GM18520 (cell line): ENCODE measurements around the gene OPRM1.

Experiments used
- ATAC-seq: cut with Tn5 transposase; IDR thresholded peaks from one replicate; pipeline ENCODE4 v1.9.1; 2021; ENCODE audit not compliant: unreplicated experiment

Gene OPRM1

DNA sequence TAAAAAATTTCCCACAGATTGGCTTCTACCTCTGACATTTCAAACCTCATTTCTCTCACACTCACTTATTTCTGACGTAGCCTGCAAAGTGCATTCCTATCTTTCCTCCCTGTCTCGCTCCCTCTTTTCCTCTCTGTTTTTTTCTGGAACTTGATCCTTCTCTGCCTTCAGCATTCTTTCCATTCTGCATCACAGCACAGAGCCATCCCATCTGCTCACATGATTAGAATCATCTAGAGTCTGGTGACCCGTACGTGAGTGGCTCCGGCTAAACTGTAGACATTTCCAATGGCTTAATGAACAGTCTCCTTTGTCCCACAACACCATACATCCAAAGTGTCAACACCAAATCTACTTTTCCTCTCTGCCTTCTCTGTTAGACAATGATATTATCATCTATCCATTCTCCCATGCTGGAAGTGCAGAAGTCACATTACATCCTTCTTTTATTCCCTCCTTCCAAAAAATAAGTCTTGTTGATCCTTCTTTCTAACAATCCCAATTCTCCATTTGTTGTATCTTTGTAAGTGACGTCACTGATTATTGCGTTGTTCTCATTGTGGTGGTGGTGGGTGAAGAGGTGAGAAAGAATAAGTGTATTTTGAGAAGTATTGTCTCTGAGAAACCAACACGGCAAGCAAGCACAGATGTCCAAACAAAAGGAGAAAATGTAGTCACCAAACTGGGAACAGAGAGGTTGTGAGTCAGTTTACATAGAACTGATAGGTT, 41.6 kb downstream of the OPRM1 start:
- no peak for ATAC-seq

DNA sequence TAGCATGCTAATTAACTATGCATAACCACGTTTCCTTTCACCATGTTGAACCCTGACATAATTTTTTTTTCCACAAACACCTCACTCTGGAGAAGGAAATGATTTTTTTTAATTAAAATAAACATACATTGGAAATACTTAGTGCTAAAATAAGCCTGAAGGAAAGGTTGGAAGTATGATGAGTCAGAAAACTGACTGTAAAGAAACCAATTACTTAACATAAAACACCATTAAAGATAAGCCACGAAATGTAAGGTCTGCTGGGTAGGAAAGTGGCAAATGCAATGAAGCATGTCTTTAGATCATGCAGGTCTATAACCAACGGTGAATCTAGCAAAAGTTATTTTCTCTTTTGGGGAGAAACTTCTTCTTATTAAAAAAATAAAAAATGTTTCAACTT, 47.5 kb downstream of the OPRM1 start:
- no peak for ATAC-seq

DNA sequence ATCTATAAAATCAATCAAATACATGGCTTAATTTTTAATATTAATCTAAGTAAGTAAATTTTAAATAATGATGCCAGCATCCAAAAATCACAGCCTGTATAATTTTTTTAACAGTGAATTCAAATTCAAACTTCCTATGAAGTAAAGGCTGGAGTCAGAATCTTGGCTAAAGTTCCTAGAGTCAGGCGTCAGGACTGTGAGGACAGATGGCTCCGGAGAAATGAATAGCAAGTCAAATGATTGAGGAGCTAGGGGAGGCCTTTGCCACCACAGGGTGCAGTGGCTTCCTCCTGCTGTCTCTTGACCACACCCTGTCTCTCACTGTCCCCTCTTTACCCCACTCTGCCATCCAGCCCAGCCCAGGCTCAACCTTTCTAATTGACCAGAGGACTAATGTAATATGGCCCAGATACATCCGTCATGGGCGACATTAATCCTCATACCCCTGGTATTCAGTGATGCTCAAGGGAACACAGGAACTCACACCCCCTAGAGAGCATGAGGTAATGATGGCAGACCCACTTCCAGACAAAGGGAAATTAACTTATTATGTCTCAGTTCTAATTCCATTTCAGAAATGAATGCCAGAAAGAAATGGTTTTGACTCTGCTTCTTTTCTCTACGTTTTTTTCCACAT, 53.4 kb downstream of the OPRM1 start:
- no peak for ATAC-seq

GRCh38 chr6:154093231-154094044, 54.4 kb downstream of the OPRM1 start:
- no peak for ATAC-seq

- ATAC-seq: no peak
Observed at GRCh38 chr6:154095571-154095970, 56.5 kb downstream of the OPRM1 start.

- ATAC-seq: no peak
Observed at GRCh38 chr6:154096316-154096715, 57.3 kb downstream of the OPRM1 start.

DNA sequence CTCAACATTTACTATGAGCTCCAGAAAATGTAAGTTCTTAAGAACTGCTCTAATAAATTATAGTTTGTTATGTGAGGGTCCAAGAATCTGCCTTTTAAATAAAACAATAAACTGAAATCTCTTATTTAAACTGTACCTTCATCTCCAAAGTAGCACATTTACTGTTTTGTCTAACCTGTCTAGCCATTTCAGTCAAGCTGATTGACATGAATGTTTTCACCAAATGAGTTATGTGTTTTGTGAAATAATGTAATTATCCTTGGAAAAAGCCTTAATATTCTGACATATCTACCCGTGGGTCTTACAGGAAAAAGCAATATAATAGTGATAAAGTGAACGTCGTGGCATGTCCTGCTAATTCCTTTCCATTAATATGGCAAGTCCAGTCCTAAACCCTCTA, 57.8 kb downstream of the OPRM1 start:
- ATAC-seq: no peak

DNA sequence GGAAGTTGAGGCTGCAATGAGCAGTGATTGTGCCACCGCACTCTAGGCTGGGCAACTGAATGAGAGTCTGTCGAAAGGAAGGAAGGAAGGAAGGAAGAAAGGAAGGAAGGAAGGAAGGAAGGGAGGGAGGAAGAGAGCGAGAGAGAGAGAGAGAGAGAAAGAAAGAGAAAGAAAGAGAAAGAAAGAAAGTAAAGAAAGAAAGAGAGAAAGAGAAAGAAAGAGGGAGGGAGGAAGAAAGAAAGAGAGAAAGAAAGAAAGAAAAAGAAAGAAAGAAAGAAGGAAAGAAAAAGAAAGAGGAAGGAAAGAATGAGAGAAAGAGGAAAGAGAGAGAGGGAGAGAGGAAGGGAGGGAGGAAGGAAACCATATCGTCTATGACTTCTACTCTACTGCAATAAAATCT, 60.2 kb downstream of the OPRM1 start:
- no peak for ATAC-seq

DNA sequence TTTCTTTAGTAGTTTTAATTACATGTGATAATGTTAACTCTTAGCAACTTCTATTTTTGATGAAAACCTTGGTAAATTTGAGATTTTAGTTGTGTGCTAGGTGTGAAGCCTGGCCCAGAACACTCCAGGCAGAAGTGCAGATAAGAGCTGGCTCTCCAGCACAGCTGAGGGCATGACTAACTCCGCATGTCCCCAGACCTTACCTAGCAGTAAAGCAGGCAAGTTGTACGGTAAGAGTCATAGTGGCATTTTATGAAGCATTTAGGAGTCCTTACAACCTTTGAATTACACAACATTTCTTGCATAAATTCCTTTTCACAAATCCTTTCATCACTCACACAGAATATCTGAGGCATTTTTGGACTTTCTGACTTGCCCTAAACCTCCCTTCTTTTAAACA, 67.2 kb downstream of the OPRM1 start:
- ATAC-seq: no peak

DNA sequence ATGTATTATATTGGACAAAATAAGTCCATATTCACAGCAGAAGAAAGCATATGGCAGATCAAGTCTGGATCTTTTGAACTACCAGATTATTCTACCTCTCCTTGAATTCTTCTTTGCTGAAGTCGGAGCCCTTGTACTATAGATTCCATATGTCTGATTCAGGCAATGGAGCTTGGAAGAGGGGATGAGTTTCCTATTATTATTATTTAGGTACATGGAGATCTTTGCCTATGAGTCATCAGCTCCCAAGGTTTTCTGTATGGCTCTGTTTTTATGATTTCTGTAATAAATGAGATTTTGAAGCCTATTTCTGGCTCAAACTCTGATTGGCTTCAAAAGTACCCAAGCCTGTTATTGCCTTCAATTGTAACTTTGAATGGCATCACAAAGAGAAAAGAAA, 72.0 kb downstream of the OPRM1 start:
- ATAC-seq: no peak

- ATAC-seq: no peak
Observed at GRCh38 chr6:154112181-154112809, 73.3 kb downstream of the OPRM1 start.

DNA sequence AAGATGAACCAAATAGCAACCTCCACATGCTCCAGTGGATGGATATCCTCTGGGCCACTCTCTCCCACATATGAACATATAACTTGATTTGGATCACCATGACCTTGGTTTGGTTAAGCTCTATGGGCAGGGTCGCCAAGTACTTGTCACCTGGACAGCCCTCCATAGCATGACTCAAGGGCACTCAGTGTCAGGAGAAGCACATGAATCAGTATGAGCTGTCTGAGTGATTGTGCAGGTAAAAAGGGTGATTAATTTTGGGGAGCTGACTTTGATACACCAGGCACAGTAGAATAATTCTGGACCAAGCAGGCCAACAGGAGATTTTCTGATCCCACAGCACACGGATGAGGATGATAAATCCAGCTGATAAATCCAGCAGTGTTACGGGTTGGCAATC, 74.4 kb downstream of the OPRM1 start:
- ATAC-seq: no peak

DNA sequence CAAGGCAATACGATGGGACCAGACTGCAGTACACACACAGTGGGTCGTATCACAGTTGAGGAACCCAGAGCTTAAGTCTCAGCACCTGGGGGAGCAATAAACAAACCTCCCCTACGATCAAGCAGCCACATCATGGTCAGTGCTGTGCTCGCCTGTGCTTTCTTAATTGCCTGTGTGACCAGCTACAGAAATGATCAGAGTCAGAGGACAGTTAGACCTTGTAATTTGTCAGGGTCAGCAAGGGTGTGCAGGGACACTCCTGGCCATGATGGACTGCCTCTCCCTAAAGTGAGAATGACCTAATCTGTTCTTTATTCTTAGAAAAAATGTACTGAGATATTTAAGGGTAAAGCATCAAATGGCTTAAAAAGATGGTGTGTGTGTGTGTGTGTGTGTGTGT, 78.4 kb downstream of the OPRM1 start:
- no peak for ATAC-seq

DNA sequence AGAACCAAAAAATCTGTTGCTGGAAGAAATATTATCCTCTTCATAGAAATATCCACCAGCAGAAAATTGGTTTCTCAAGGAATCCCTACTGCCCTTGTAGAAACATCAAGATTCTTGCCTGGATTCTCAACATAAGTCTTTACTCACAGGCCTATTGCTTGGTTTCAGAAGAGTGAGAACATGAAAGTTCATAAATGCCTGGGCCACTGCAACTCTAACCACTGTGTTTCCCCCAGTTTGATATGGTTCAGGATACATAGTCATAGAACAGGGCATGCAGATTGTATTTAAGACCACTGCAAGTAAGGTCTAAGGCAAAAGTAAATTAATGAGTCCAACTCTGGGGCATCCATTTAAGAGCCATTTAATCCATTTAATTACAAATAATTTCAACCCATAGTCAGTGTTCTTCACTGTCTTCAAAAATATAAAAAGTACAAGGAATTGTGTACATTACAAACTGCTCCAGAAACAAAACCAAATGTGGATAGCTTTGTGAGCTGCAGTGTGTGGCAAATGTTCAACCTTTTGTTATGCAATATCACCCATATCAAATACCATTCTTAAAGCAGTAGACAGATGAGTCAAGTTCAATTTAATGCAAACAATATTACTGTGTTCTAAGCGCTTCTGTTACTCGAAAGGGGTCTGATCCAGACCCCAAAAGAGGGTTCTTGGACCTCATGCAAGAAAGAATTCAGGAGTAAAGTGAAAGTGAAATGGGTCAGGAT, 83.3 kb downstream of the OPRM1 start:
- no peak for ATAC-seq

DNA sequence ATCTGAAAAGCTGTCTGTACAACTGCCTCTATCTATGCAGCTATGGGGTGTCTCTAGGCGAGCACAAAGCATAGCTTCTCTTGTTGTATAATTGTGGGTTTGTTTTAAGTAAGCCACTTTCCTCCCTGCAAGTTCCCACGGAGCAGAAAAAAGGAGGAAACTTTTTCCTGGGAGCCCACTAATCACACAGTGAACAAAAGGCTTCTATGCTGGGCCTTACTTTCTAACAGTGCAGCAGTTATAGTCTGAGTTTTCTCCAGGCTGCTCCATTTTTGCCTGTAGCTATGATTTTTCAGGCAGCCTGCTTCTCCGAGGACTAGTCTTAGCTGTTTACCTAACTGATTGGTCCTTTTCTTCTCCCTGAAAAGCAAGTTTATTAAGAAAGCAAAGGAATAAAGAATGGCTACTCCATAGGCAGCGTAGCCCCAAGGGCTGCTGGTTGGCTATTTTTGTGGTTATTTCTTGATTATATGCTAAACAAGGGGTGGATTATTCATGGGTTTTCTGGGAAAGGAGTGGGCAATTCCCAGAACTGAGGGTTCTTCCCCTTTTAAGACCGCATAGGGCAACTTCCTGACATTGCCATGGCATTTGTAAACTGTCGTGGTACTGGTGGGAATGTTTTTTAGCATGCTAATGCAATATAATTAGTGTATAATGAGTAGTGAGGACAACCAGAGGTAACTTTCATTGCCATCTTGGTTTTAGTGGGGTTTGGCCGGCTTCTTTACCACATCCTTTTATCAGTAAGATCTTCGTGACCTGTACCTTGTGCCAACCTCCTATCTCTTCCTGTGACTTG, 84.3 kb downstream of the OPRM1 start:
- ATAC-seq: no peak

DNA sequence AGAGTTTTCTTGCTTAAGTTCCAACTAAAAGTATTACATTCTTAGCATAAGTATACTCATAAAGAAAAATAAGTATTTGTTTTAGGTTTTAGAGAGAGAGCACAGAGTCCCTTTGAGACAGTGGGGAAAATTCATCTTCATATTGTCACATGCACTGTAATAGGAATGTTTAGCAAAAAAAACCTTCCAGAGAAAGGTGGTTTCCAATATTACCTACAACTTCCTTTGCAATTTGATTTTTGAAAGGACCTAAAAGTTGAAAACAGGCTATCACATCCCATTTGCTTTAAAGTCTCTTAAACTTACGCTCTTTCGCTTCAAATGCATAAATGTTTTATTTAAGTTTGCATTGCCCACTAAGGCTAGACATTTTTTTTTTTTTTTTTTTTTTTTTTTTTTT, 86.4 kb downstream of the OPRM1 start:
- no peak for ATAC-seq

GRCh38 chr6:154127657-154128056, 88.6 kb downstream of the OPRM1 start:
- ATAC-seq: no peak

DNA sequence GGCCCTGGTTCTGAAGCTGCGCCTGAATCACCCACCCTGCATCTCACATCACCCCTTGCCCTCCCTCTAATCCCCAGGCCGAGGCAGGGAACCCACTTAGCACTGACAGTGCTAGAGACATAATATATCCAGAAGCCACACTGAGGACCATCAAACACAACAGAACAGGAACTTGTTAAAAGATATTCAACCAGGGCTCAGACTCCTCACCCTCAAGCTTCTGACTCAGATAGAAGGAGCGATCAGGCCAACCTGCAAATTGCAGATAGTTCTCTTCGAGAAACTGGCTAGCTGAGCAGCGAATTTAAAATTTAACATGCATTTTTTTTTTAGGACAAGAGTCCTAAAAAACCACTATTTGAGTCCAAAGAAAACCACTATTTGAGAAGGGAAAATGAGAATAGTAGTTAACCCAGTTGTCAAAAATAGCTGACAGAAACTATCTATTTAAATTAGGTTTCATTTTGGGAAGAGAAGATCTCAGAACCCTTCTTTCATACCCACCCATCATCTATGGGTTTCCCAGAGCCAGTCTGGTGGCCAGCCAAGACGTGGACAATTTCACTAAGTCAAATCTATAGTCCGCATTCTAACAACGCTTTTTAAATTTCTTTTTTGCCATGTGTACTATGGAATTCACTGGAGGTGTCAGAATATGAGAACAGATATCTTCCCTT, 95.6 kb downstream of the OPRM1 start:
- ATAC-seq: no peak

DNA sequence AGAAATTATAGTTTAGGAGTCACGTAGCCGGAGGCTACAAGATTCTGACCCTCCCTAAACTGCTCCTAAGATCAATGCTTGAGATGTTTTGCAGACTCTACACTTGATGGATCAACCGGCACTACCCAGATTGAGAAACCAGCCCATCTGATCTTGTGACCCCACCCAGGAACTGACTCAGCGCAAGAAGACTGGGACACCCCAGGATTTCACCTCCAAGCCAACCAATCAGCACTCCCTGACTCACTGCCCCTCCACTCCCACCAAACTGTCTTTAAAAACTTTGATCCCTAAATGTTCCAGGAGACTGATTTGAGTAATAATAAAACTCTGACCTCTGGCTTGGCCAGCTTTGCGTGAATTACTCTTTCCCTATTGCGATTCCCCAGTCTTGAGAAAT, 99.8 kb downstream of the OPRM1 start:
- ATAC-seq: no peak

GRCh38 chr6:154139892-154140291, 100.9 kb downstream of the OPRM1 start:
- no peak for ATAC-seq
